Smooth muscle cell (in vitro differentiated cells): Measurements from ENCODE around the gene SCN2B. TPM values are rescaled to one million over a fixed set of nuclear protein-coding genes. Genes with fewer than 3 reads are reported as not detected.

ENCODE experiments used
- DNase-seq: peaks from one replicate; lab custom pipeline; 2025; ENCODE audit not compliant: unreplicated experiment; lab: John Stamatoyannopoulos, UW
- H2AFZ ChIP-seq: fragments of 200-600 bp; sonication (generic); 2 replicates; pipeline ENCODE4 v1.6.0; 2016; ENCODE audit warnings: antibody characterized with exemption, low read depth, mild to moderate bottlenecking
- H3F3A ChIP-seq: fragments of 200-600 bp; sonication (generic); 2 replicates; pipeline ENCODE4 v1.6.0; 2017; ENCODE audit warnings: antibody characterized with exemption, low read depth
- H3K27ac ChIP-seq: fragments of 200-600 bp; sonication (generic); 2 replicates; pipeline ENCODE4 v1.5.1; 2016; ENCODE audit warnings: low read depth, mild to moderate bottlenecking
- H3K27me3 ChIP-seq: fragments of 200-600 bp; sonication (generic); 2 replicates; pipeline ENCODE4 v1.6.1; 2016; ENCODE audit warnings: low read depth, mild to moderate bottlenecking
- H3K36me3 ChIP-seq: fragments of 200-600 bp; sonication (generic); 2 replicates; pipeline ENCODE4 v1.5.1; 2016; ENCODE audit warnings: low read depth
- H3K4me1 ChIP-seq: fragments of 200-600 bp; sonication (generic); 2 replicates; pipeline ENCODE4 v1.5.1; 2016; ENCODE audit warnings: low read depth
- H3K4me2 ChIP-seq: fragments of 200-600 bp; sonication (generic); 2 replicates; pipeline ENCODE4 v1.6.0; 2016; ENCODE audit warnings: mild to moderate bottlenecking
- H3K4me3 ChIP-seq: fragments of 200-600 bp; sonication (generic); 2 replicates; pipeline ENCODE4 v1.5.1; 2016; ENCODE audit warnings: mild to moderate bottlenecking
- H3K79me2 ChIP-seq: fragments of 200-600 bp; sonication (generic); 2 replicates; pipeline ENCODE4 v1.6.0; 2016; ENCODE audit warnings: low read depth, mild to moderate bottlenecking
- H3K9ac ChIP-seq: fragments of 200-600 bp; sonication (generic); 2 replicates; pipeline ENCODE4 v1.6.0; 2016; ENCODE audit warnings: low read depth
- H3K9me3 ChIP-seq: fragments of 200-600 bp; sonication (generic); replicated peaks from 2 replicates; pipeline ENCODE4 v1.5.1; 2016; ENCODE audit warnings: low read depth
- H4K20me1 ChIP-seq: fragments of 200-600 bp; sonication (generic); 2 replicates; pipeline ENCODE4 v1.6.0; 2016; ENCODE audit warnings: low read depth
- WGBS: methylation state at CpG from one replicate; pipeline ENCODE4 v1.1.7; 2016; ENCODE audit warnings: low lambda C conversion rate; 5-methylcytosine and 5-hydroxymethylcytosine counted together
- polyA plus RNA-seq: library from polyadenylated mRNA; unstranded; fragments of >200 nt; fragmentation: Nextera tagmentation; extraction: Ambion mirVana; gene quantifications from 2 replicates; pipeline ENCODE4 v1.2.1, GENCODE V29; 2016
- total RNA-seq: library from RNA; depleted of rRNA; stranded (reverse); fragments of >200 nt; gene quantifications from 2 replicates; pipeline ENCODE4 v1.2.3, GENCODE V29; 2014
- TF ChIP-seq, protein P1 (sequence below): fragments of 200-600 bp; sonication (generic); IDR thresholded peaks from 2 replicates; pipeline ENCODE4 v1.5.1; 2017; ENCODE audit warnings: borderline replicate concordance, mild to moderate bottlenecking, antibody characterized with exemption; ENCODE audit not compliant: insufficient read depth, poor library complexity, severe bottlenecking

SCN2B gene
- total and polyA plus RNA-seq, 2 experiments from 2014 or later: 0.31 to 0.40 TPM

DNA sequence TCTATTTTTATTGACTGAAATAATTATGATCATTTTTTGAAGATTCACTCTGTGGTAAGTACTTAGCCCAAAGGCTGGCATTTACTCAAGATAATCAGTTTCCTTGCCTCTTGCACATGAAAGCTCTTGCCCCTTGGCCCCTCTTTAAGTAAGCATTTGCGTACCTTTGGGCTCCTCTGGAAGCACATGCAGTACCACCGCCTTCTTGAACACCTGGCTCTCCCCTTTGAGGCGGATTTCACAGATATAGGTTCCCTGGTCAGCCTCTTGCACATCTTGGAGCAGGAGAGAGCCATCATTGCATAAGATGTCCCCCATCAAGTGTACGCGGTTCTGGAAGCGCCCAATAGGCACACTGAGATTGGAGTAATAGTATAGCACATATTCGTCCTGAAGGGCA, 33.9 kb upstream of the SCN2B start:
- Histone ChIP-seq H2AFZ (no peak overlapping the region), H3K4me2 (no peak overlapping the region), H3F3A (no peaks in the 10 kb centered on the region), H3K27ac (no peak overlapping the region), H4K20me1 (no peaks in the 10 kb centered on the region), H3K9me3 (no peaks in the 10 kb centered on the region), H3K36me3 (no peaks in the 10 kb centered on the region), H3K4me3 (no peak overlapping the region), H3K4me1 (peaks cover 5% of the 10 kb centered on the region), H3K27me3 (peaks cover 72% of the 10 kb centered on the region), H3K9ac (no peak overlapping the region), H3K79me2 (no peaks in the 10 kb centered on the region)
- WGBS: 84% methylated on average over 7 of the region's 7 CpGs
- TF ChIP-seq, protein P1, sequence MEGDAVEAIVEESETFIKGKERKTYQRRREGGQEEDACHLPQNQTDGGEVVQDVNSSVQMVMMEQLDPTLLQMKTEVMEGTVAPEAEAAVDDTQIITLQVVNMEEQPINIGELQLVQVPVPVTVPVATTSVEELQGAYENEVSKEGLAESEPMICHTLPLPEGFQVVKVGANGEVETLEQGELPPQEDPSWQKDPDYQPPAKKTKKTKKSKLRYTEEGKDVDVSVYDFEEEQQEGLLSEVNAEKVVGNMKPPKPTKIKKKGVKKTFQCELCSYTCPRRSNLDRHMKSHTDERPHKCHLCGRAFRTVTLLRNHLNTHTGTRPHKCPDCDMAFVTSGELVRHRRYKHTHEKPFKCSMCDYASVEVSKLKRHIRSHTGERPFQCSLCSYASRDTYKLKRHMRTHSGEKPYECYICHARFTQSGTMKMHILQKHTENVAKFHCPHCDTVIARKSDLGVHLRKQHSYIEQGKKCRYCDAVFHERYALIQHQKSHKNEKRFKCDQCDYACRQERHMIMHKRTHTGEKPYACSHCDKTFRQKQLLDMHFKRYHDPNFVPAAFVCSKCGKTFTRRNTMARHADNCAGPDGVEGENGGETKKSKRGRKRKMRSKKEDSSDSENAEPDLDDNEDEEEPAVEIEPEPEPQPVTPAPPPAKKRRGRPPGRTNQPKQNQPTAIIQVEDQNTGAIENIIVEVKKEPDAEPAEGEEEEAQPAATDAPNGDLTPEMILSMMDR: no peak
- no peak for DNase-seq

DNA sequence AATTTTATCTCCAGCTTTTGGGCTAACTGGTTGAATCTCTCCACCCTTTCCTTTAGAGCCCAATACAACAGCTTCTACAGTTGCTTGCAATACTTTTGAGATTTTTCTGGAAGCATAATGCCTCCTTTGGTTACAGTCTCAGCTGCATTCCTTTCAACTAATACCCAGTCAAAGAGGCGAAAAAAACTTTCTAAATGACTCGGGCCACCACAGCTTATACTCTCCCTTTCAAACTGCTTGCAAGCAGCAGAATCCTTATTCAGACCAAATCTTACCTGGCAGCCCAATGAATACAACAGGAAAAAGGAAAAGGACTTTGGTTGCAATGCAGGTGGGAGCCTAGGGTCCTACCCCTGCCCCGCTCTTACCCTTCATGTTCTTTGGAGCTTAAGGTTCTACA, 32.6 kb upstream of the SCN2B start:
- Histone ChIP-seq H3K36me3 (no peaks in the 10 kb centered on the region), H3K9ac (no peak overlapping the region), H3F3A (no peaks in the 10 kb centered on the region), H3K79me2 (no peaks in the 10 kb centered on the region), H2AFZ (no peak overlapping the region), H3K4me2 (no peak overlapping the region), H3K27me3 (peaks cover 71% of the 10 kb centered on the region), H3K4me1 (peaks cover 5% of the 10 kb centered on the region), H4K20me1 (no peaks in the 10 kb centered on the region), H3K27ac (no peak overlapping the region), H3K9me3 (no peaks in the 10 kb centered on the region), H3K4me3 (no peak overlapping the region)
- TF ChIP-seq, protein P1: no peak
- DNase-seq: no peak
- WGBS: 88% methylated on average over 3 of the region's 3 CpGs

DNA sequence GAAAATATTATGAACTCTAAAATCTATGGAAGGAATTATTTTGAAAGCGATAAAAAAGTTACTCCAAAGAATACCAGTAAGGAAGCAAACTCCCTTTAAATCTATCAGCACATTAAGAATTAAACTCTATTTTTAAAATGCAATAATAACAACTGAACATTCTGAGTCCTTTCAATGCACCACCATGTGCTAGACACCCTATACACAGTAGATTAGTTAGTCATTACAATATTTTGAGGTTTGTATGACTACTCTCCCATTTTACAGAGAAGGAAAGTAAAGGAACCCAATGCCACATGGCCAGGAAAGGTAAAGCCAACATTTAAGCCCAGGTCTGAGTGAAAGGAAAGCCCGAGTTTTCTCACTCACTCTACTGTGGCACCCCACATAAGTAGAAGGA, 30.6 kb upstream of the SCN2B start:
- Histone ChIP-seq H3K9ac (no peak overlapping the region), H3K27ac (no peak overlapping the region), H3K9me3 (no peaks in the 10 kb centered on the region), H3K4me1 (peaks cover 5% of the 10 kb centered on the region), H3K36me3 (no peaks in the 10 kb centered on the region), H3K27me3 (peaks cover 66% of the 10 kb centered on the region), H3F3A (no peaks in the 10 kb centered on the region), H3K4me3 (no peak overlapping the region), H2AFZ (no peak overlapping the region), H3K4me2 (no peak overlapping the region), H4K20me1 (no peaks in the 10 kb centered on the region), H3K79me2 (no peaks in the 10 kb centered on the region)
- TF ChIP-seq, protein P1: no peak
- DNase-seq: no peak
- 94% methylated on average over 2 of the region's 2 CpGs for WGBS

DNA sequence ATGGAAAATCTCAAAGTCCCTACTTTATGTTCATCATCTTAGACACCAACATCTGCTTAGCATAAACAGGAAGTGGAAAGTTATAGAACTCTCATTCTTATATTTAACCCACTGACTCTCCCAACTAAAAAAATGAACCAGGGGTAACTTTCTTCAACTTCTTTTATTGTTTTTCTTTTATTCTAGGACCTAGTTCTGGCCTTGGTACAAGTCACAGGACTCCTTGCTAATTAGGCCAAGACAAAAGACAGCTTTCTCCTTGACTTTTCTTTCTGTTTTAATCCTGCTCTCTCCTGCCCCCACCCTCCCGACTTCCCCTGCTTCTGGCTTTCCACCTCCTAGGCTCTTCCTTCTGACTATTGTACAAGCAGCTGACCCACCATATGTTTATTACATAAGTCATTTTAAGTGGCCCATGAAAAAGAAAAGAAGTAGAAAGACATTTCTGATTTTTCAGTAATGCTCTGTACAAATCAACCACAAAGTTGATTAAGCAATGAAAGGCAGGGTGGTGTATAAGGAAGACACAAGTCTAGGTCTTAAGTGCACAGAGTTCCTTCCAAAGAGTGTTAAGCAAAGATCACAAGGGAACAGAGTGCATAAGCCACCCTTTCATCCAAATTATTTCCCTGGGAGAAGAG, 30.1 kb upstream of the SCN2B start:
- Histone ChIP-seq H3K9ac (no peak overlapping the region), H4K20me1 (no peaks in the 10 kb centered on the region), H3K9me3 (no peaks in the 10 kb centered on the region), H3F3A (no peaks in the 10 kb centered on the region), H2AFZ (no peak overlapping the region), H3K4me3 (no peak overlapping the region), H3K27ac (no peak overlapping the region), H3K79me2 (no peaks in the 10 kb centered on the region), H3K4me2 (no peak overlapping the region), H3K36me3 (no peaks in the 10 kb centered on the region), H3K4me1 (peaks cover 2% of the 10 kb centered on the region), H3K27me3 (peaks cover 66% of the 10 kb centered on the region)
- TF ChIP-seq, protein P1: no peak
- DNase-seq: no peak
- WGBS: 71% methylated on average over 1 of the region's 1 CpG
